Measurements from ENCODE around the gene KRTAP10-5. TPM values are rescaled to one million over a fixed set of nuclear protein-coding genes. Genes with fewer than 3 reads are reported as not detected.
A peak's percentile ranks its signal among the peaks of the same experiment; 100 is the strongest.

The KRTAP10-5 gene
- total RNA-seq, 1 donor from 2014 or later = not detected

- intact Hi-C loops (cut with DNase I) = no loop called here
- H3K4me1 ChIP-seq = no peaks in the 10 kb centered on the region
- H3K4me3 ChIP-seq = no peak overlapping the region
- no peaks in the 10 kb centered on the region for H3K27me3 ChIP-seq
- H3K27ac ChIP-seq = no peak overlapping the region
- H3K36me3 ChIP-seq = no peaks in the 10 kb centered on the region
- DNase-seq (ENCODE audit: low spot score in 2 of 2) = peak in 1 of 2 donors; percentile 52
- no peaks in the 10 kb centered on the region for H3K9me3 ChIP-seq
- no peak for TF ChIP-seq CTCF (IDR thresholded peaks at IDR 0.05)
Observed at GRCh38 chr21:44533121-44533890, 47.1 kb downstream of the KRTAP10-5 start.

DNA sequence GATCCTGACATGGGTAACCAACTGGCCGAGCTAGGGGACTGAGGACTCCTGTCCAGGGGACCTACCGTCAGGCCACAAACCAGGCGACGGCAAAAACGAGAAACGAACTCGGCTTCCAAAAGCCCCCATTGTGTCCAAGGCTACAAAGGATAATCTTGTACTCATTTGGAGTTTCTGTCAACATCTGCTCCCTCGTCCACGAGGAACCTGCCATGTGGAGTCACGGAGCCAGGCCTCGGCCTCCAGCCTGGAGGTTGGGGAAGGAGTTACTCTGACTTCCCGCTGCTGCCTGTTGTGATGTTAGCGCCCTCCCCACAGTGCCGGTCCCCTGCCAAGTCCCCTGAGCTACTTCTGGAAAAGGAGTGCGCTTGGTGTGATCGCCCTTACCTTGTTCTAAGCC is 47.7 kb downstream of the KRTAP10-5 start:
- Histone ChIP-seq H3K36me3 (no peaks in the 10 kb centered on the region), H3K4me3 (no peak overlapping the region), H3K9me3 (no peaks in the 10 kb centered on the region), H3K27me3 (no peaks in the 10 kb centered on the region), H3K27ac (no peak overlapping the region), H3K4me1 (no peaks in the 10 kb centered on the region)
- DNase-seq (ENCODE audit: low spot score in 2 of 2) = peak in 1 of 2 donors; percentile 37
- no peak for TF ChIP-seq CTCF (IDR thresholded peaks at IDR 0.05)
- intact Hi-C loops (cut with DNase I) = no loop called here

- no peak overlapping the region for H3K27ac ChIP-seq
- H3K4me3 ChIP-seq = no peak overlapping the region
- no peaks in the 10 kb centered on the region for H3K27me3 ChIP-seq
- no peak for TF ChIP-seq CTCF (IDR thresholded peaks at IDR 0.05)
- intact Hi-C loops (cut with DNase I) = no loop called here
- no peaks in the 10 kb centered on the region for H3K4me1 ChIP-seq
- H3K36me3 ChIP-seq = no peaks in the 10 kb centered on the region
- DNase-seq (ENCODE audit: low spot score in 2 of 2) = peak in 1 of 2 donors; percentile 54
- no peaks in the 10 kb centered on the region for H3K9me3 ChIP-seq
Observed at GRCh38 chr21:44531606-44532564, 48.5 kb downstream of the KRTAP10-5 start.

DNA sequence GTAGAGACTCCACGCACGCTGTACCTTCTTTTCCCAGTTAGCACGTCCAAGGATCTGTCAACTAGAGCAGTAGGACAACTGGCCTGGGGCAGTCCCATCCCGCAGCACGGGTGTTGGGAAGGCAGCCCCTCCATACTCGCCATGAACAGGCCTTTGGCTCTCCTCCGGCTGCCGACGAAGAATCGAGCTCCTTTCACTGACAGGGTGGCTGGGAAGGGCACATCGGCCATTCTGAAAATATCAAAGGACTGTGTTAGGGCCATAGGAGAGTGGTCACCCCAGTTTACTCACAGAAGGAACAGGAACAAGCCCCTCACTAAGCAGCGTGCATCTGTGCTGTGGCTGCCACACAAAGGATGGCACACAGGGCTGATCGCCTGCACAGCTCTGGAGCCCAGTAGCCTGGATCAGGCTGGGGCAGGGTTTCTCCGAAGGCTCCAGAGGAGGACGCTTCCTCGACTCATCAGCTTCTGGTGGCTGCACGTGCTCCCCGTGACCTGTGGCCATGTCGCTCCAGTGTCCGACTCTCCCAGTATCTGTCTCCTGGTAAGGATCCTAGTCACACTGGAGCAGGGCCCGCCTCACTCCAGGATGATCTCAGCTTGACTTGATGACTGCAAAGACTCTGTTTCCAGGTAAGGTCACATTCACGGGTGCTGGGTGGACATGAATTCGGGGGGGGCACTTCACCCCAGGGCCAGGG is 49.4 kb downstream of the KRTAP10-5 start:
- peak in 1 of 2 donors; percentile 31 for DNase-seq (ENCODE audit: low spot score in 2 of 2)
- H3K9me3 ChIP-seq = no peaks in the 10 kb centered on the region
- H3K27me3 ChIP-seq = no peaks in the 10 kb centered on the region
- intact Hi-C loops (cut with DNase I) = no loop called here
- H3K27ac ChIP-seq = no peak overlapping the region
- H3K36me3 ChIP-seq = no peaks in the 10 kb centered on the region
- H3K4me3 ChIP-seq = no peak overlapping the region
- no peaks in the 10 kb centered on the region for H3K4me1 ChIP-seq
- TF ChIP-seq CTCF (IDR thresholded peaks at IDR 0.05) = no peak

DNA sequence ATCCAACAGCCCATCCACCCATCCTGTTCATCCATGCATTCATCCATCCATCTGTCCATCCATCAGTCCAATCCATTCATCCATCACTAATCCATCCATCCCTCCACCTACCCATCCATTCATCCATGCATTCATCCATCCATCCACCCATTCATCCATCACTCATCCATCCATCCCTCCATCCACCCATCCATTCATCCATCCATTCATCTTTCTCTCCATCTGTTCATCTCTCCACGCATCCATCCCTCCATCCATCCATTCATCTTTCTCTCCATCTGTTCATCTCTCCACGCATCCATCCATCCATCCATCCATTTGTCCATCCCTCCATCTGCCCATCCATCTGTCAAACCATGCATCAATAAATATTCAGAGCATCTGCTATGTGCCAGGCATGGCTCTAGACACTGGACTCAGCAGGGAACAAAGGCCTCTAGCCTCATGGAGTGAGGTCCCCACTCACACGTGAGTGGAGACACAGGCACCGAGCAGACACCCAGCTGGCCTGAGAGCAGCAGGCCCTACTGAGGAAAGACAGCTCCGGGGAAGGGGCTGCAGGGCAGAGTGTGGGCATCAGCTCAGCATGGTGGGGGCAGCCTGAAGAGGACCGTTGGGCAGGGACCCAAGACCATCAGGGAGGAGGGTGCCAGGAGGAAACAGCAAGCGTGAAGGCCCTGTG is 50.0 kb downstream of the KRTAP10-5 start:
- Histone ChIP-seq H3K4me1 (no peaks in the 10 kb centered on the region), H3K27ac (no peak overlapping the region), H3K27me3 (no peaks in the 10 kb centered on the region), H3K9me3 (no peaks in the 10 kb centered on the region), H3K4me3 (no peak overlapping the region), H3K36me3 (no peaks in the 10 kb centered on the region)
- no peak for TF ChIP-seq CTCF (IDR thresholded peaks at IDR 0.05)
- intact Hi-C loops (cut with DNase I) = no loop called here
- peak in 1 of 2 donors; percentile 22 for DNase-seq (ENCODE audit: low spot score in 2 of 2)
